ENCODE results near the gene MAGI2. TPM values are rescaled to one million over a fixed set of nuclear protein-coding genes. Genes with fewer than 3 reads are reported as not detected.

The MAGI2 gene
- total and polyA plus RNA-seq, 2 experiments from 2014 or later: 3.5 to 4.1 TPM

GRCh38 chr7:77975672-77976480 lies 1477.6 kb downstream of the MAGI2 start:
- H3K36me3 ChIP-seq (ENCODE audit: low read depth): no peaks in the 10 kb centered on the region
- no peak overlapping the region for H3K4me3 ChIP-seq
- DNase-seq: no peak
- H4K20me1 ChIP-seq (ENCODE audit: insufficient read depth): no peaks in the 10 kb centered on the region
- H3K4me1 ChIP-seq (ENCODE audit: insufficient read depth): no peaks in the 10 kb centered on the region
- H3K4me2 ChIP-seq (ENCODE audit: unreplicated experiment): no peak overlapping the region
- no peaks in the 10 kb centered on the region for H3K9me2 ChIP-seq (ENCODE audit: insufficient read depth)
- in situ Hi-C loops (cut with MboI): no loop called here
- H3K27ac ChIP-seq: no peak overlapping the region
- H2AFZ ChIP-seq: no peak overlapping the region
- no peak for TF ChIP-seq EZH2 (IDR thresholded peaks at IDR 0.05; ENCODE audit: insufficient read depth, poor library complexity, severe bottlenecking)
- no peak for TF ChIP-seq EZH2phosphoT487 (IDR thresholded peaks at IDR 0.05; ENCODE audit: insufficient read depth, low read depth)
- H3F3A ChIP-seq (ENCODE audit: insufficient read depth): no peaks in the 10 kb centered on the region; the same call in 1 of the 2 replicates
- no peaks in the 10 kb centered on the region for H3K9me3 ChIP-seq (ENCODE audit: low read depth)
- H3K9ac ChIP-seq: no peak overlapping the region
- WGBS, 2 experiments (ENCODE audit: low coverage in 1 of 2, low lambda C conversion rate in 2 of 2, missing lambda C conversion rate in 2 of 2): 58 to 76% methylated on average over 2 of the region's 2 CpGs
- H3K27me3 ChIP-seq (replicated peaks; ENCODE audit: insufficient read depth): no peaks in the 10 kb centered on the region; the same call in 1 of the 2 replicates
- no peaks in the 10 kb centered on the region for H3K79me2 ChIP-seq (ENCODE audit: insufficient read depth)

DNA sequence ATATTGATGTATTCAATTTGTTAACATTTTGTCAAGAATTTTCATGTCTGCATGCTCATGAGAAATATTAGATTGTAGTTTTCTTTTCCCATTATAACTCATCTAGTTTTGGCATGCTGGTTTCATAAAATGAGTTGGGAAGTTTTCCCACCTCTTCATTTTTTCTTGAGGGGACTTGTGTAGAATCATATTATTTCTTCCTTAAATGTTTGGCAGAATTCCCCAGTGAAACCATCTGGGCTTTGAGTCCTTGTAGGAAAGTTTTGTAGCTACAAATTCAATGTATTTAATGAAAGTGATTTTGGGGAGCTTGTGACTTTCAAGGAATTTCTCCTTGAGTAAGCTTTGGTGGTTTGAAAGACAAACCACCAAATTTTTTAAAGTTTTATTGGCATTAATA lies 1481.7 kb downstream of the MAGI2 start:
- no peaks in the 10 kb centered on the region for H3K9me3 ChIP-seq (ENCODE audit: low read depth)
- H3K27ac ChIP-seq: no peak overlapping the region
- no peak for DNase-seq
- no peaks in the 10 kb centered on the region for H3K9me2 ChIP-seq (ENCODE audit: insufficient read depth)
- no peaks in the 10 kb centered on the region for H4K20me1 ChIP-seq (ENCODE audit: insufficient read depth)
- no peaks in the 10 kb centered on the region for H3K27me3 ChIP-seq (replicated peaks; ENCODE audit: insufficient read depth)
- no peaks in the 10 kb centered on the region; the same call in 1 of the 2 replicates for H3F3A ChIP-seq (ENCODE audit: insufficient read depth)
- no peaks in the 10 kb centered on the region for H3K4me1 ChIP-seq (ENCODE audit: insufficient read depth)
- in situ Hi-C loops (cut with MboI): no loop called here
- H3K79me2 ChIP-seq (ENCODE audit: insufficient read depth): no peaks in the 10 kb centered on the region
- H3K36me3 ChIP-seq (ENCODE audit: low read depth): no peaks in the 10 kb centered on the region
- no peak overlapping the region for H2AFZ ChIP-seq
- TF ChIP-seq EZH2 (IDR thresholded peaks at IDR 0.05; ENCODE audit: insufficient read depth, poor library complexity, severe bottlenecking) (no peak), EZH2phosphoT487 (IDR thresholded peaks at IDR 0.05; ENCODE audit: insufficient read depth, low read depth) (no peak)
- no peak overlapping the region for H3K4me3 ChIP-seq
- no peak overlapping the region for H3K4me2 ChIP-seq (ENCODE audit: unreplicated experiment)
- no peak overlapping the region for H3K9ac ChIP-seq

- in situ Hi-C loops (cut with MboI): no loop called here
- Histone ChIP-seq H2AFZ (no peak overlapping the region), H3K4me3 (no peak overlapping the region), H3K9me2 (ENCODE audit: insufficient read depth) (no peaks in the 10 kb centered on the region), H3K36me3 (ENCODE audit: low read depth) (no peaks in the 10 kb centered on the region), H3K9me3 (ENCODE audit: low read depth) (no peaks in the 10 kb centered on the region), H3K27me3 (replicated peaks; ENCODE audit: insufficient read depth) (no peaks in the 10 kb centered on the region), H3K9ac (no peak overlapping the region), H3K4me1 (ENCODE audit: insufficient read depth) (no peaks in the 10 kb centered on the region), H3K79me2 (ENCODE audit: insufficient read depth) (no peaks in the 10 kb centered on the region), H3K4me2 (ENCODE audit: unreplicated experiment) (no peak overlapping the region), H4K20me1 (ENCODE audit: insufficient read depth) (no peaks in the 10 kb centered on the region), H3K27ac (no peak overlapping the region), H3F3A (ENCODE audit: insufficient read depth) (no peaks in the 10 kb centered on the region; the same call in 1 of the 2 replicates)
- TF ChIP-seq EZH2 (IDR thresholded peaks at IDR 0.05; ENCODE audit: insufficient read depth, poor library complexity, severe bottlenecking): no peak
- TF ChIP-seq EZH2phosphoT487 (IDR thresholded peaks at IDR 0.05; ENCODE audit: insufficient read depth, low read depth): no peak
- DNase-seq: no peak
These were observed 1486.0 kb downstream of the MAGI2 start for GRCh38 chr7:77967429-77967828.

Small RNA genes within 50 kb of the gene (small RNA-seq; reads per million reads assigned to genes)
- gene RNU6-337P (ENCODE audit: low read depth, low replicate concordance) (not detected), gene RNU6-530P (ENCODE audit: low read depth, low replicate concordance) (not detected)
